Measurements from ENCODE around the gene RTF2. TPM values are rescaled to one million over a fixed set of nuclear protein-coding genes. Genes with fewer than 3 reads are reported as not detected.

RTF2 gene
- total and polyA plus RNA-seq, 2 experiments from 2014 or later, result 28.2 to 53.7 TPM

DNA sequence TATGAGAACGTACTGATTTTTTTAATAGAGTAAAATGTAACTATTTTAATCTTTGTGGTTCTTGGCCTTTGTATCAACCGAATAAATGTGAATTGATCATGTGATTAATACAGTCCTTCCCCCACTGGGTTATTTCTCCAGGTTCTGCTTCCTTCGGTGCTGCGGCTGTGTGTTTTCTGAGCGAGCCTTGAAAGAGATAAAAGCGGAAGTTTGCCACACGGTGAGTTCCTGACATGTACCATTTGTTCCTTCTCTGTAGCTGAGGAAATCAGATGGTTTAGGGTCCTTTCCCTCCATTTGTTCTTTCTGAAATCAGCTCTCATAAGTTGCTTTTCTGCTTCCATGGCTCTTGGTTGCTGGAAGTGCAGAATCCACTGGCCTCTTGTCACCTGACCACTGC lies 15.5 kb downstream of the RTF2 start:
- H3K36me3 Mint-ChIP-seq (ENCODE audit: low read depth), result peaks cover 33% of the 10 kb centered on the region
- Histone ChIP-seq H3K4me3 (no peak overlapping the region), H3K27ac (ENCODE audit: low read depth) (no peak overlapping the region), H3K4me2 (no peak overlapping the region), H2AFZ (no peak overlapping the region), H3K4me1 (ENCODE audit: insufficient read depth) (no peaks in the 10 kb centered on the region), H3F3A (replicated peaks; ENCODE audit: low read depth) (no peaks in the 10 kb centered on the region), H4K20me1 (replicated peaks; ENCODE audit: insufficient read depth) (peaks cover 6% of the 10 kb centered on the region), H3K79me2 (replicated peaks; ENCODE audit: insufficient read depth) (no peaks in the 10 kb centered on the region), H3K36me3 (ENCODE audit: insufficient read depth) (peaks cover 3% of the 10 kb centered on the region; the same call in 1 of the 2 replicates), H3K27me3 (ENCODE audit: insufficient read depth) (no peaks in the 10 kb centered on the region), H3K9me2 (ENCODE audit: insufficient read depth) (no peaks in the 10 kb centered on the region)
- no peaks in the 10 kb centered on the region for H3K4me1 Mint-ChIP-seq
- peaks cover 2% of the 10 kb centered on the region for H3K27me3 Mint-ChIP-seq (ENCODE audit: insufficient read depth, low read depth, poor library complexity)
- no peak overlapping the region for H3K27ac Mint-ChIP-seq
- ATAC-seq, result no peak
- DNase-seq (ENCODE audit: low spot score), result no peak
- H3K9me3 Mint-ChIP-seq, result no peaks in the 10 kb centered on the region; the same call in 2 of the 3 replicates
- TF ChIP-seq EZH2phosphoT487 (IDR thresholded peaks at IDR 0.05; ENCODE audit: unreplicated experiment), result no peak
- no peak for TF ChIP-seq POLR2AphosphoS5 (IDR thresholded peaks at IDR 0.05; ENCODE audit: low read depth)
- TF ChIP-seq ZNF114 (CRISPR knock-in tag; IDR thresholded peaks at IDR 0.05), result no peak
- no peak for TF ChIP-seq EZH2 (IDR thresholded peaks at IDR 0.05; ENCODE audit: low read depth, unreplicated experiment)
- no peak for TF ChIP-seq ZNF462 (CRISPR knock-in tag; IDR thresholded peaks at IDR 0.05)
- no peak for TF ChIP-seq STAT1 (IDR thresholded peaks at IDR 0.05; ENCODE audit: unreplicated experiment)
- TF ChIP-seq CREB1 (CRISPR knock-in tag; IDR thresholded peaks at IDR 0.05; ENCODE audit: low read depth), result no peak
- TF ChIP-seq NANOG (IDR thresholded peaks at IDR 0.05; ENCODE audit: borderline replicate concordance), result no peak
- TF ChIP-seq, protein P1, sequence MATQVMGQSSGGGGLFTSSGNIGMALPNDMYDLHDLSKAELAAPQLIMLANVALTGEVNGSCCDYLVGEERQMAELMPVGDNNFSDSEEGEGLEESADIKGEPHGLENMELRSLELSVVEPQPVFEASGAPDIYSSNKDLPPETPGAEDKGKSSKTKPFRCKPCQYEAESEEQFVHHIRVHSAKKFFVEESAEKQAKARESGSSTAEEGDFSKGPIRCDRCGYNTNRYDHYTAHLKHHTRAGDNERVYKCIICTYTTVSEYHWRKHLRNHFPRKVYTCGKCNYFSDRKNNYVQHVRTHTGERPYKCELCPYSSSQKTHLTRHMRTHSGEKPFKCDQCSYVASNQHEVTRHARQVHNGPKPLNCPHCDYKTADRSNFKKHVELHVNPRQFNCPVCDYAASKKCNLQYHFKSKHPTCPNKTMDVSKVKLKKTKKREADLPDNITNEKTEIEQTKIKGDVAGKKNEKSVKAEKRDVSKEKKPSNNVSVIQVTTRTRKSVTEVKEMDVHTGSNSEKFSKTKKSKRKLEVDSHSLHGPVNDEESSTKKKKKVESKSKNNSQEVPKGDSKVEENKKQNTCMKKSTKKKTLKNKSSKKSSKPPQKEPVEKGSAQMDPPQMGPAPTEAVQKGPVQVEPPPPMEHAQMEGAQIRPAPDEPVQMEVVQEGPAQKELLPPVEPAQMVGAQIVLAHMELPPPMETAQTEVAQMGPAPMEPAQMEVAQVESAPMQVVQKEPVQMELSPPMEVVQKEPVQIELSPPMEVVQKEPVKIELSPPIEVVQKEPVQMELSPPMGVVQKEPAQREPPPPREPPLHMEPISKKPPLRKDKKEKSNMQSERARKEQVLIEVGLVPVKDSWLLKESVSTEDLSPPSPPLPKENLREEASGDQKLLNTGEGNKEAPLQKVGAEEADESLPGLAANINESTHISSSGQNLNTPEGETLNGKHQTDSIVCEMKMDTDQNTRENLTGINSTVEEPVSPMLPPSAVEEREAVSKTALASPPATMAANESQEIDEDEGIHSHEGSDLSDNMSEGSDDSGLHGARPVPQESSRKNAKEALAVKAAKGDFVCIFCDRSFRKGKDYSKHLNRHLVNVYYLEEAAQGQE (IDR thresholded peaks at IDR 0.05; ENCODE audit: unreplicated experiment), result no peak
- H3K4me3 Mint-ChIP-seq, result no peak overlapping the region
